CD4-positive, alpha-beta T cell (primary cell): ENCODE measurements around the gene TYW5. TPM values are rescaled to one million over a fixed set of nuclear protein-coding genes. Genes with fewer than 3 reads are reported as not detected.
"Not testable (repeated sequence)": the region's sequence is repeated elsewhere in the genome, so short reads cannot be mapped to it uniquely, and the experiment has no call there.

Experiments
- ATAC-seq: fragments of 200-7000 bp; cut with Tn5 transposase; one replicate; pipeline ENCODE4 v1.10.0; 2022; ENCODE audit warnings: mild to moderate bottlenecking; ENCODE audit not compliant: poor library complexity
- CTCF ChIA-PET: fragments of 350-600 bp; sonication (Branson Sonifier 250); formaldehyde crosslinking; loops from one replicate; lab custom pipeline; 2021; ENCODE audit warnings: antibody characterized with exemption, inconsistent platforms; lab: Charles Lee
- POLR2A ChIA-PET: fragments of 350-600 bp; sonication (Branson Sonifier 250); formaldehyde crosslinking; loops from one replicate; lab custom pipeline; 2021; ENCODE audit warnings: antibody characterized with exemption, inconsistent platforms; lab: Charles Lee
- DNase-seq, 14 experiments: peaks; one replicate each; pipeline ENCODE4 v3.0.0-alpha.2; 2013 to 2020; ENCODE audit warnings: mixed read lengths in 2 of 14
- H3K27ac ChIP-seq, 2 donors: one replicate each; pipeline versions ENCODE4 v1.5.1 to v1.7.0; 2013; ENCODE audit warnings: low read length in 2 of 2, low read depth in 1 of 2, mild to moderate bottlenecking in 1 of 2
- H3K27me3 ChIP-seq, 2 experiments: 1 replicate in 1 of 2; 2 replicates in 1 of 2; pipeline versions ENCODE4 v1.6.1 to v1.7.0; 2013; ENCODE audit warnings: low read length in 2 of 2, control low read depth in 1 of 2, mild to moderate bottlenecking in 1 of 2, moderate library complexity in 1 of 2; ENCODE audit not compliant: insufficient read depth in 2 of 2, control insufficient read depth in 1 of 2
- H3K36me3 ChIP-seq: one replicate; pipeline ENCODE4 v1.6.1; 2013; ENCODE audit warnings: low read length, control low read depth; ENCODE audit not compliant: insufficient read depth
- H3K4me1 ChIP-seq: one replicate; pipeline ENCODE4 v1.6.1; 2013; ENCODE audit warnings: low read length, control low read depth; ENCODE audit not compliant: insufficient read depth
- H3K4me3 ChIP-seq: one replicate; pipeline ENCODE4 v1.5.1; 2013; ENCODE audit warnings: mild to moderate bottlenecking, low read length, moderate library complexity
- H3K9me3 ChIP-seq, 2 experiments: 1 replicate in 1 of 2; 2 replicates in 1 of 2; pipeline versions ENCODE4 v1.6.1 to v1.7.0; 2013; ENCODE audit warnings: low read length in 2 of 2, mild to moderate bottlenecking in 2 of 2, control low read depth in 1 of 2, moderate library complexity in 1 of 2; ENCODE audit not compliant: control insufficient read depth in 1 of 2, insufficient read depth in 1 of 2
- H3K27ac Mint-ChIP-seq: one replicate; pipeline ENCODE4 v1.8.0; 2020; ENCODE audit warnings: mixed read lengths
- H3K27me3 Mint-ChIP-seq: one replicate; pipeline ENCODE4 v1.8.0; 2021; ENCODE audit warnings: mixed read lengths
- H3K36me3 Mint-ChIP-seq: one replicate; pipeline ENCODE4 v1.8.0; 2021; ENCODE audit warnings: low read depth, mixed read lengths
- H3K4me1 Mint-ChIP-seq: one replicate; pipeline ENCODE4 v1.8.0; 2021; ENCODE audit warnings: low read depth, mixed read lengths
- H3K4me3 Mint-ChIP-seq: one replicate; pipeline ENCODE4 v1.8.0; 2020; ENCODE audit warnings: mild to moderate bottlenecking, mixed read lengths
- H3K9me3 Mint-ChIP-seq: one replicate; pipeline ENCODE4 v1.8.0; 2020; ENCODE audit warnings: mixed read lengths
- intact Hi-C, 2 experiments: fragments of 100-400 bp; cut with DNase I in 1 of 2; cut with micrococcal nuclease in 1 of 2; formaldehyde crosslinking; loops; one replicate each; pipeline versions ENCODE4 v1.15.1 to v1.9.0; 2023 to 2025; cut with DNase I, micrococcal nuclease
- total RNA-seq, 174 experiments: library from RNA in 2 of 174; stranded (reverse) in 2 of 174; gene quantifications; one replicate each; pipeline ENCODE4 v1.2.3 and lab custom pipeline; 2021 to 2026
- TF ChIP-seq, protein P1 (sequence below): fragments of 200-600 bp; IDR thresholded peaks from one replicate; pipeline ENCODE4 v1.8.0; 2022; ENCODE audit warnings: antibody characterized with exemption, mild to moderate bottlenecking

Gene TYW5
- total RNA-seq, 2 experiments from 2014 or later = 15.0 to 16.0 TPM

- Mint-ChIP-seq H3K27me3 (no peaks in the 10 kb centered on the region), H3K9me3 (no peaks in the 10 kb centered on the region), H3K27ac (no peak overlapping the region), H3K36me3 (peaks cover 48% of the 10 kb centered on the region), H3K4me1 (peaks cover 35% of the 10 kb centered on the region), H3K4me3 (no peak overlapping the region)
- intact Hi-C loops = no loop called here
- Histone ChIP-seq H3K27ac (no peak overlapping the region), H3K9me3 (peaks cover 0 to 7% of the 10 kb centered on the region in 2 experiments), H3K4me1 (peaks cover 6% of the 10 kb centered on the region), H3K27me3 (no peaks in the 10 kb centered on the region), H3K4me3 (no peak overlapping the region), H3K36me3 (peaks cover 29% of the 10 kb centered on the region)
- POLR2A ChIA-PET = no interaction called here
- TF ChIP-seq, protein P1, sequence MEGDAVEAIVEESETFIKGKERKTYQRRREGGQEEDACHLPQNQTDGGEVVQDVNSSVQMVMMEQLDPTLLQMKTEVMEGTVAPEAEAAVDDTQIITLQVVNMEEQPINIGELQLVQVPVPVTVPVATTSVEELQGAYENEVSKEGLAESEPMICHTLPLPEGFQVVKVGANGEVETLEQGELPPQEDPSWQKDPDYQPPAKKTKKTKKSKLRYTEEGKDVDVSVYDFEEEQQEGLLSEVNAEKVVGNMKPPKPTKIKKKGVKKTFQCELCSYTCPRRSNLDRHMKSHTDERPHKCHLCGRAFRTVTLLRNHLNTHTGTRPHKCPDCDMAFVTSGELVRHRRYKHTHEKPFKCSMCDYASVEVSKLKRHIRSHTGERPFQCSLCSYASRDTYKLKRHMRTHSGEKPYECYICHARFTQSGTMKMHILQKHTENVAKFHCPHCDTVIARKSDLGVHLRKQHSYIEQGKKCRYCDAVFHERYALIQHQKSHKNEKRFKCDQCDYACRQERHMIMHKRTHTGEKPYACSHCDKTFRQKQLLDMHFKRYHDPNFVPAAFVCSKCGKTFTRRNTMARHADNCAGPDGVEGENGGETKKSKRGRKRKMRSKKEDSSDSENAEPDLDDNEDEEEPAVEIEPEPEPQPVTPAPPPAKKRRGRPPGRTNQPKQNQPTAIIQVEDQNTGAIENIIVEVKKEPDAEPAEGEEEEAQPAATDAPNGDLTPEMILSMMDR = no peak
- CTCF ChIA-PET = no interaction called here
- ATAC-seq (no peak), DNase-seq (no peak)
Measured at GRCh38 chr2:199916980-199917379, 38.3 kb downstream of the TYW5 start.

- TF ChIP-seq, protein P1 = no peak
- Mint-ChIP-seq H3K9me3 (no peaks in the 10 kb centered on the region), H3K4me3 (peak overlapping the region; percentile 31), H3K27me3 (no peaks in the 10 kb centered on the region), H3K36me3 (peaks cover 54% of the 10 kb centered on the region), H3K4me1 (peaks cover 44% of the 10 kb centered on the region), H3K27ac (peak overlapping the region; percentile 3)
- intact Hi-C loops = loop anchor here in 1 of 2 experiments (5.0 kb wide), 1 partner anchor 898 kb away; the partner anchor contains the start of gene BZW1
- DNase-seq (no peak), ATAC-seq (no peak)
- Histone ChIP-seq H3K4me1 (peaks cover 17% of the 10 kb centered on the region), H3K9me3 (peaks cover 0 to 7% of the 10 kb centered on the region in 2 experiments), H3K27ac (no peak overlapping the region), H3K27me3 (no peaks in the 10 kb centered on the region), H3K4me3 (no peak overlapping the region), H3K36me3 (peaks cover 25% of the 10 kb centered on the region)
- ChIA-PET POLR2A (no interaction called here), CTCF (no interaction called here)
Measured at GRCh38 chr2:199914372-199914958, 40.8 kb downstream of the TYW5 start.

- not testable (repeated sequence) for H3K27me3 ChIP-seq, ATAC-seq, DNase-seq, H3K27ac ChIP-seq, H3K9me3 ChIP-seq, H3K27me3 Mint-ChIP-seq, H3K9me3 Mint-ChIP-seq
- Mint-ChIP-seq H3K4me3 (peak overlapping the region; percentile 99), H3K4me1 (peaks cover 40% of the 10 kb centered on the region), H3K27ac (peak overlapping the region; percentile 95), H3K36me3 (peaks cover 39% of the 10 kb centered on the region)
- CTCF ChIA-PET = interaction anchor here (1.0 to 1.4 kb wide), 2 partner anchors 9 to 597 kb away, joined by 3 read pairs; partner anchors contain the start of gene KCTD18
- Histone ChIP-seq H3K4me1 (peaks cover 17% of the 10 kb centered on the region), H3K36me3 (peaks cover 16% of the 10 kb centered on the region), H3K4me3 (peak overlapping the region; percentile 78)
- POLR2A ChIA-PET = interaction anchor here (1.1 kb wide), 1 partner anchor 16 kb away, joined by 4 read pairs; no protein-coding TSS in a partner anchor
- intact Hi-C loops = loop anchor here in 1 of 2 experiments (5.0 kb wide), 1 partner anchor 900 kb away; the partner anchor contains the start of gene BZW1
Measured at GRCh38 chr2:199912553-199913114, 42.7 kb downstream of the TYW5 start.
